Stimulated activated CD8-positive, alpha-beta memory T cell treated with anti-CD3 and anti-CD28 coated beads, Interleukin-2, amount 100 ng/mL, for 1 hour (primary cell): ENCODE data around the gene COL11A2.

Source experiments
- DNase-seq, 2 donors: peaks; one replicate each; pipeline ENCODE4 v3.0.0-alpha.2; 2020; ENCODE audit warnings: low read depth in 2 of 2

The COL11A2 gene

GRCh38 chr6:33192671-33193602 lies 670 bp upstream of the COL11A2 start:
- no peak for DNase-seq

GRCh38 chr6:33191383-33192104 lies 723 bp downstream of the COL11A2 start:
- DNase-seq: no peak

GRCh38 chr6:33190504-33191107 lies 1.7 kb downstream of the COL11A2 start:
- no peak for DNase-seq

GRCh38 chr6:33189625-33190448 lies 2.4 kb downstream of the COL11A2 start:
- no peak for DNase-seq

- DNase-seq: no peak
These were observed 3.1 kb downstream of the COL11A2 start for GRCh38 chr6:33189164-33189563.

- no peak for DNase-seq
These were observed 4.5 kb downstream of the COL11A2 start for GRCh38 chr6:33187809-33188208.

GRCh38 chr6:33185654-33186187 lies 6.5 kb downstream of the COL11A2 start:
- DNase-seq: no peak

- DNase-seq: no peak
These were observed 7.1 kb downstream of the COL11A2 start for GRCh38 chr6:33185190-33185589.

GRCh38 chr6:33183071-33183683 lies 9.1 kb downstream of the COL11A2 start:
- no peak for DNase-seq

- DNase-seq: no peak
These were observed 11.1 kb downstream of the COL11A2 start for GRCh38 chr6:33181141-33181540.

GRCh38 chr6:33178755-33179475 lies 13.4 kb downstream of the COL11A2 start:
- DNase-seq: no peak

- no peak for DNase-seq
These were observed 14.5 kb downstream of the COL11A2 start for GRCh38 chr6:33177552-33178446.

- DNase-seq: no peak
These were observed 15.4 kb downstream of the COL11A2 start for GRCh38 chr6:33176906-33177305.

- DNase-seq: no peak
These were observed 16.7 kb downstream of the COL11A2 start for GRCh38 chr6:33175436-33176069.

- DNase-seq: no peak
These were observed 17.5 kb downstream of the COL11A2 start for GRCh38 chr6:33174784-33175183.

GRCh38 chr6:33173535-33174180 lies 18.6 kb downstream of the COL11A2 start:
- DNase-seq: no peak

GRCh38 chr6:33172688-33173534 lies 19.4 kb downstream of the COL11A2 start:
- DNase-seq: no peak
